HUES6 (cell line): ENCODE results near the gene H3-3A.

Source experiments
- H3K27ac ChIP-seq: 2 replicates; pipeline ENCODE4 v1.7.0; 2013; ENCODE audit warnings: low read depth, mild to moderate bottlenecking, low read length, inconsistent platforms
- H3K27me3 ChIP-seq: 2 replicates; pipeline ENCODE4 v1.6.1; 2013; ENCODE audit warnings: low read length; ENCODE audit not compliant: control insufficient read depth, insufficient read depth
- H3K36me3 ChIP-seq: 2 replicates; pipeline ENCODE4 v1.6.1; 2013; ENCODE audit warnings: low read length; ENCODE audit not compliant: control insufficient read depth, insufficient read depth
- H3K4me1 ChIP-seq: 2 replicates; pipeline ENCODE4 v1.6.1; 2013; ENCODE audit warnings: low read length; ENCODE audit not compliant: control insufficient read depth, insufficient read depth
- H3K4me3 ChIP-seq: 2 replicates; pipeline ENCODE4 v1.5.1; 2013; ENCODE audit warnings: low read depth, low read length
- H3K9ac ChIP-seq: one replicate; pipeline ENCODE4 v1.6.1; 2013; ENCODE audit warnings: mild to moderate bottlenecking, low read length
- H3K9me3 ChIP-seq: 2 replicates; pipeline ENCODE4 v1.6.1; 2013; ENCODE audit warnings: low read depth, low read length; ENCODE audit not compliant: control insufficient read depth, insufficient read depth

Gene H3-3A

DNA sequence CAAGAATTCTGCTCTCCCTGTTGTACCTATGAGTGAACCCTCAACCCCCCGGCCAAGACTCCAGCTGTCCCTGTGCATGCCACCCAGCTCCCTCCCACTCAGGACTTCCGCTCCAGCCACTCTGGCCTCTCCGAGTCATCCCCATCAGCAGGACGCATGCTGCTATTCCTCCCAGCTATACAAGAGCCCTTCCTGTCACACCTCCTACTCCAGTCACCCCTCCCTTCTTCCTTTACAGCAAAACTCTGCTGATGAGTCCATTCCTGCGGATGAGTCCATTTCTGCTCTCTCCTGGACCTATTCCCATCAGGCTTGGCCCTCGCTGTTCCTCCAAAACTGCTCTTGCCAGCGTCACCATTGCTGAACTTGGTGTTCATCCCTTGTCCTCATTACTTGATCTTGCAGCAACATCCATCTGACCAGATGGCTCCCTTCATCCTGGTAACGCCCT is 42.2 kb downstream of the H3-3A start:
- H3K36me3 ChIP-seq = no peaks in the 10 kb centered on the region
- no peak overlapping the region for H3K4me3 ChIP-seq
- H3K27ac ChIP-seq = no peak overlapping the region
- H3K9me3 ChIP-seq = no peaks in the 10 kb centered on the region
- no peak overlapping the region for H3K9ac ChIP-seq
- peaks cover 11% of the 10 kb centered on the region for H3K27me3 ChIP-seq
- H3K4me1 ChIP-seq = peaks cover 27% of the 10 kb centered on the region

DNA sequence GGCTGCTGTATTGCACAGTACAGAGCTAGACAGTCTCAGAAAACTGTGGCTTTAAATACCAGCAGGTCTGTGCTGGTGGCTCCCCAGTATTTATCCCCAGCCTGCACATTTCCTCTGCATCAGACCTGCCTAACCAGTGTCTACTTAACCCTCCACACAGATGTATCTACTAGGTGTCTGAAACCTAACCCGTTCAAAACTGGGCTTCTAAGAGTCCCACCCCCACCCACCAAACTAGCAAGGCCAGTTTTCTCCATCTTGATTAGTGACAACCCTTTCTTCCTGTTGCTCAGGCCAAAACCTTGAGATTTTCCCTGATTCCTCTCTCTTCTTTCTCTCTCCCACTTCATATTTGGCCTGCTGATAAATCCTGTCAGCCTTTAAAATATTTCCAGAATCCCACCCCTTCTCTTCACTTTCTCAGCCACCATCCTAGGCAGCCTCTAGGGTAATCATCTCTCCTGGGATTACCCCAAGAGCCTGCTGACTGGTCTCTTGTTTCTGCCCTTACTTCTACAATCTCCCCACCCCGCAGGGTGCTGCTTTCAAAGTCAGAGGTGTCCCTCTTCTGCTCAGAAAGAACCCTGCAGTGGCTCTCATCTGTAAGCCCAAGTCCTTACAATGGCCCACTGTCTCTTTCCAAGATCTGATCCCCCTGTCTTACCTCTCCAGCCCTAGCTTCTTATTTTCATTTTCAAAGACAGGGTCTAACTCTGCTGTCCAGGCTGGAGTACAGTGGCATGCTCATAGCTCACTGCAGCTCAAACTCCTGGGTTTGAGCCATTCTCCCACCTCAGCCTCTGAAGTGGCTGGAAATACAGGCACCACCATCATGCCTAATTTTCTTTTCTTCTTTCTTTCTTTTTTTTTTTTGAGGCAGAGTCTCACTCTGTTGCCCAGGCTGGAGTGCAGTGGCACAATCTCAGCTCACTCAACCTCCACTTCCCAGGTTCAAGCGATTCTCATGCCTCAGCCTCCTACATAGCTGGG is 45.2 kb downstream of the H3-3A start:
- Histone ChIP-seq H3K27ac (no peak overlapping the region), H3K4me3 (no peak overlapping the region), H3K9ac (no peak overlapping the region), H3K36me3 (no peaks in the 10 kb centered on the region), H3K27me3 (peaks cover 13% of the 10 kb centered on the region), H3K4me1 (peaks cover 48% of the 10 kb centered on the region), H3K9me3 (no peaks in the 10 kb centered on the region)

DNA sequence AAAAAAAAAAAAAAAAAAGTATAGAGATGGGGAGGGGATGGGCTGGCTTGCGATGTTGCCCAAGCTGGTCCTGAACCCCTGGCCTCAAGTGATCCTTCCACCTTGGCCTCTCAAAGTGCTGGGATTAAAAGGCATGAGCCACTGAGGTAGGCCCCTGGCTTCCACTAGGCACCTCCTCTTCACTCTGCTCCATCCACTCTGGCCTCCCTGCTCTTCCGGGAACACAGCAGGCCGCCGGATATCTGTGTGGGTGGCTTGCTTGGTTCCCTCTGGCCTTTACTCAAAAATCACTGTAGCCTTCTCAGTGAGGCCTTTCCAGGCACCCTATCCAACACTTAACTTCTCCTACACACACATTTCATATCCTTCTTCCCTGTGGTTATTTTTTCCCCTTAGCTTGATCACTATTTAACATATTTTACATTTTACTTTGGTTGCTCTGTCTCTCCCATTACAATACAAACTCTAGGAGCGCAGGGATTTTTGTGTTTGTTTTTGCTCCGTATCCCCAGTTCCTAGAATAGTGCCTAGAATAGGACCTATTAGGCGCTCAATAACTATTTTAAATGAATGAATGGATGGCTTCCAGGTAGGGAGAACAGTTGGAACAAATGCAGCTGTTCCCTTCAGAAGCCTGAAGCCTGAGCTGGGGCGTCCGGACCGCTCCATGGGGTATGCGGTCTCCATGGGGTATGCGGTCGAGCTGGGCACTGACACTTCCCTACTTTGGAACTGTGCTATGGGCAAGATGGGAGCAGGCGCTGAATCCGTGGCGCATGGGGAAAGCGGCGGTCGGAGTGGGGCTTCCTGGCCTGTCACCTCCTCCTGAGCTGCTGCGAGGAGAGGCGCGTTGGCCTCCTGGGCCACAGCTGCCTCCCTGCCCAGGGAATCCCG is 46.7 kb downstream of the H3-3A start:
- Histone ChIP-seq H3K4me3 (peak overlapping the region; percentile 72), H3K27me3 (peaks cover 13% of the 10 kb centered on the region), H3K4me1 (peaks cover 50% of the 10 kb centered on the region), H3K27ac (no peak overlapping the region; the same call in 1 of the 2 replicates), H3K9me3 (no peaks in the 10 kb centered on the region), H3K36me3 (no peaks in the 10 kb centered on the region), H3K9ac (peak overlapping the region; percentile 53)

DNA sequence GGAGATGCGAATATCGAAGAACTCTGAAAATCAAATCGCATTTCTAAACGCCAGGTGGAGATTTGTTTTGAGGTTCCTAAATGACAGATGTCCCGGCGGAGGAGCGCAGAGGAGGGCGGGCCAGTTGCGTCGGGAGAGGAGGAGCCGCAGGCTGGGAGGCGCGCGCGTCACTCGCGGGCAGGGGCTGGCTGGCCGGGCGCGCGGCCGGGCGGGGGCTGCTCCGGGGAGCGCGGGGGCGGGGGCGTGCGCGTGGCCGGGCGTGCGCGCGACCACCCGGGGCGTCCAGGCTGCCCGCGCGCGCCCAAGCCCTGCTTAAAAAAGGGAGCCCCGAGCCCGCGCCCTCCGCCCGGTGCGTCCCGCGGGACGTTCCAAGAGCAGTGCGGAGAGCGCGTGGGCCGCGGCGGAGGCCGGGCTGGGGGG is 47.3 kb downstream of the H3-3A start:
- peak overlapping the region; percentile 65 for H3K9ac ChIP-seq

DNA sequence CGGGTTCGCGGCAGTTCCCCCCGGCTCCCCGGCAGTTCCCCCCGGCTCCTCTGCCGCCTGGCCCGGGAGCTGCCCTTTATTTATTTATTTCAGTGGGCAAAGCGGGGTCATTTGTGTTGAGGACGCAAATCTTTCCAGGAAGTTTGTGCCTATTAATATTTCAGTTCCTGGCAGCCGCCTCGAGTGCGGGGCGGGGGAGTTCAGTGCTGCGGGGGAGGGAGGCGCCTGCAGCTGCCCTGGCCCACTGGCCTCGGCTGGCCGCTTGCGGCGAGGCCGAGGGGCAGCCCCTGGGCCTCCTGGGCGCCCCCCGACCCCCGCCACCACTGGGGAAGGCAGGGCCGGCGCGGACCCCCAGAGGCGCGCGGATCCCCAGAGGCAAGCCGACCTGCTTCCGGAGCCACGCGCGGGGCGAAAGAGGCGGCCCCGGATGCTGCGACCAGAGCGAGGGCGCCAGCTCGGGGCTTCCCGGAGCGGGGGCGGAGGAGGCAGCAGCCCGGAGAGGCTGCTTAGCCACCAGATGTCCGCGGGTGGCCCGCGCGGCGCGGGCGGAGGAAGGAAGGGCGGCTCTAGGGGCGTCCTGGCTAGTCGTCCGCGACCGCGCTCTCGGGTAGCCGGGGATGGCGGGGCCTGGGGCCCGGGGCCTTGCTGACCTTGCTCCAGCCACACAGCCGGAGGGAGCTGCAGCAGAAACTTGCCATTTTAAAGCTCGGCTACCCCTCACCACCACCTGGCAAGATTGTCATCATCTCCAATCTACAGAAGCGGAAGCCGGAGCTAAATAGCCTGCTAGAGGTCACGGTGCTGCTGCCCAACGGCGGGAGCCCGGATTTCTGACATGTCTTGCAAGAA is 48.0 kb downstream of the H3-3A start:
- H3K9me3 ChIP-seq = no peaks in the 10 kb centered on the region
- peak overlapping the region; percentile 72; the same call in 1 of the 2 replicates for H3K27ac ChIP-seq
- no peaks in the 10 kb centered on the region for H3K36me3 ChIP-seq
- peaks cover 13% of the 10 kb centered on the region for H3K27me3 ChIP-seq
- peaks cover 42% of the 10 kb centered on the region for H3K4me1 ChIP-seq
- peak overlapping the region; percentile 71 for H3K4me3 ChIP-seq
- H3K9ac ChIP-seq = peak overlapping the region; percentile 65

More for the DNA sequence above, 47.3 kb downstream of the H3-3A start:
- Histone ChIP-seq H3K4me1 (peaks cover 44% of the 10 kb centered on the region), H3K27ac (peak overlapping the region; percentile 72; the same call in 1 of the 2 replicates), H3K4me3 (peak overlapping the region; percentile 72), H3K27me3 (peaks cover 13% of the 10 kb centered on the region), H3K36me3 (no peaks in the 10 kb centered on the region), H3K9me3 (no peaks in the 10 kb centered on the region)

DNA sequence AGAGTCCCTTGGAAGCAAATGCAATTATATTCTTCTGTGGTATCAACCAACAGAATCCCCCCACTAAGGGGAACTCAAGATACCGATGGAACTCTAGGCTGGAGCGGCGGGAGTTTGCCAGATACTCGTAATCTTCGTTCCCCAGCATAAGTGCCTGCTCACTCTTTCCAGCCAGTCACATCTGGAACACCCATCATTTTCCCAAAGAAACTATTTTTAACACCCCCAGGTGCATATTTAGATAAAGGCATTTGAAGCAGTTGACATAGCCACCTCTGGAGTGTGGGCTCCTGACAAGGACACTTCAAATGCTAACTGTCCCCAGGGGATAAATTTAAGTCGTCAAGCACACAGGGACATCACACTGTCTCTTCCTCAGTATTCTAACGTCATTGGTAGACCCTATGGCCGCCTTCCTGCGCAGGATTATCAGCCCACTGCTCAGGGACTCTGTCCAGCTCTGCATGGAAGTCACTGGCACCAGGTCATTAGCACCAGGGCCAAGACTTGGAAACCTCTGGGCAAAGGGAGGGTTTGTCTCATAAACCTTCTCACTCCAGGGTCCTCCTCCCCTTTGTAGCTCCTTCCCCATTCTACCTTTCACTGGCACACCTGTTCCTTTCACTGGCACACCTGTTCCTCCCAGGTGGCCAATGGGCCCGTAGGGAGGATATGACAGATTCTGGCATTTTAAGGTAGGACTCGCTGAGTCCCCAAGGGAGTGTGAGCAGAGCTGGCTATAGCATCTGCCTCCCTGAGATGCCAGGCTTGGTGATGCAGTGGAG is 48.8 kb downstream of the H3-3A start:
- no peak overlapping the region for H3K27ac ChIP-seq
- peak overlapping the region; percentile 71 for H3K4me3 ChIP-seq
- peaks cover 42% of the 10 kb centered on the region for H3K4me1 ChIP-seq
- H3K9me3 ChIP-seq = peaks cover 2% of the 10 kb centered on the region; the same call in 1 of the 2 replicates
- peak overlapping the region; percentile 65 for H3K9ac ChIP-seq
- no peaks in the 10 kb centered on the region for H3K36me3 ChIP-seq
- H3K27me3 ChIP-seq = peaks cover 13% of the 10 kb centered on the region

DNA sequence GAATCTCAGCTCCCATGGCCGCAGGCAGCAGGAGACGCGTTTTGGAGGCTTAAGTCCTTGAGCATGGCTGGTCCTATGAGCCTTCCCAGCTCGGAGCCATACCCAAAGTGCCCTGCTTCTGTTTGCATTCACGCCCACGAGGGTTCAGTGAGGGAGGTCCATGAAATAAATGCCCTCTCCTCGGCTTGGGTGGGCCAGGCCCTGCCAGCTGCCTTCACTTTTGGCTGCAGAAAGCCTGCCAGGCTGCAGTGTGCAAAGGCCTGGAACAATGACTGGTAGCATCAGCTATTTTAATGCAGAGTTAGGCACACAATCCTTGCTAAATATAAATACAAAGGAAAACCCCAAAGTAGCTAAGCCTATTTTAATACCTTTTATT is 49.4 kb downstream of the H3-3A start:
- peaks cover 13% of the 10 kb centered on the region for H3K27me3 ChIP-seq
- H3K9me3 ChIP-seq = peaks cover 2% of the 10 kb centered on the region; the same call in 1 of the 2 replicates
- no peaks in the 10 kb centered on the region for H3K36me3 ChIP-seq
- H3K4me1 ChIP-seq = peaks cover 42% of the 10 kb centered on the region
- H3K27ac ChIP-seq = no peak overlapping the region
- peak overlapping the region; percentile 71; the same call in 1 of the 2 replicates for H3K4me3 ChIP-seq
- H3K9ac ChIP-seq = no peak overlapping the region

DNA sequence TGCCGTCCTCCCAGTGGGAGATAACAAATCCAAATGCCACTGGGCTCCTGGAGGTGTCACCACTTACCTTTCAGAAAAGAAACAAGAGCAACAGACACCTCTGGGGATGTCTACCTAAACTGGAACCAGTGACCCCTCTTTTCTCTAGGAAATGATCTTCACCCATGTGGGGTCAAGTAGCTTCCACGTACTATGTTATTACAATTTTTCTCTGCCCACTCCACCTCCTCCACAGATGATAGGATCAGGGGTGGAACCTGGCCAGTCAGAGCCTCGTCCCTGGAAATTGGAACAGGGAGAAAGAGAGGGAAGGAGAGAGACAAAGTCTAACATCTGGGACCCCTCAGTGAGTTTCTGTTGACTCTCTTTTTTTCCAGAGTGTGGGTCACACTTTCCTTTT is 50.1 kb downstream of the H3-3A start:
- H3K4me3 ChIP-seq = no peak overlapping the region
- H3K4me1 ChIP-seq = peaks cover 38% of the 10 kb centered on the region
- H3K9ac ChIP-seq = no peak overlapping the region

DNA sequence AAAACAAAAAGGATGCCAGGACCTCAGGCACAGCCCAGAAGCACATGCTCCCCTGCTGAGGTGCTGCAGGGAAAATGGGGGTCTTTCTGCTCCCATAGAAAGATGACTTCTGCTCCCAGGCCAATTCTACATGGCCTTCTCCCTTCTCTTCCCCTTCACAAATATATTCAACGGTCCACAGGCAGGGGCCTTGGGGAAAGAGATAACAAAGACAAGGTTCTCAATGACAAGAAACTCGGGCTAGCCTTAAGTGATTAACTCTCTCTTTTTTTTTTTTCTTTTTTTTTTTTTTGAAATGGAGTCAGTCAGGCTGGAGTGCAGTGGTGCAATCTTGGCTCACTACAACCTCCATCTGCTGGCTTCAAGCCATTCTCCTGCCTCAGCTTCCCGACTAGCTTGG is 54.2 kb downstream of the H3-3A start:
- Histone ChIP-seq H3K27ac (no peak overlapping the region), H3K36me3 (no peaks in the 10 kb centered on the region), H3K4me3 (no peak overlapping the region), H3K27me3 (peaks cover 17% of the 10 kb centered on the region), H3K9ac (no peak overlapping the region), H3K9me3 (peaks cover 2% of the 10 kb centered on the region; the same call in 1 of the 2 replicates), H3K4me1 (peaks cover 30% of the 10 kb centered on the region)

More for the DNA sequence above, 50.1 kb downstream of the H3-3A start:
- no peak overlapping the region for H3K27ac ChIP-seq
- H3K36me3 ChIP-seq = no peaks in the 10 kb centered on the region
- H3K9me3 ChIP-seq = peaks cover 2% of the 10 kb centered on the region; the same call in 1 of the 2 replicates
- H3K27me3 ChIP-seq = peaks cover 13% of the 10 kb centered on the region
